ENCODE data around the gene TOX3.

Gene TOX3

DNA sequence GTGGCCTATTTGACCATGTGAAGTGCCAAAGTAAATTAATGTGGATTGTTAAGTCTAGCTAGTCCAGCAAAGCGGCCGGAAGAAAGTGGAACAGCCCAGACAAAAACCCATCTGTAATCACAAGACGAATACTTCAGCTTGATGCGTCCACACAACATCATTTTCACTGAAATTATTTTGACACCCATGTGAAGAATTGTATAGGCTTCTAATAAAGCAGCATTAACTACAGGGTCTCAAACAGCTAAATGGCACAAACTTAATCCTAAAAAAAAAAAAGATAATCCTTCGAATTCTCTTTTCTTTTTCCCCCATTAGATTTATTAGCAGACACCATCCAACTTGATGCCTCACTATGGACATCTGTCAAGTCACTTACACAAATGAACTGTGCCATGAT, 73.8 kb downstream of the TOX3 start:
- no peak for DNase-seq (ENCODE audit: low spot score)
- Mint-ChIP-seq H3K27me3 (ENCODE audit: low read depth) (no peaks in the 10 kb centered on the region), H3K4me1 (ENCODE audit: low read depth) (no peaks in the 10 kb centered on the region), H3K27ac (no peak overlapping the region), H3K4me3 (no peak overlapping the region), H3K9me3 (peaks cover 18% of the 10 kb centered on the region), H3K36me3 (ENCODE audit: low read depth) (no peaks in the 10 kb centered on the region)

DNA sequence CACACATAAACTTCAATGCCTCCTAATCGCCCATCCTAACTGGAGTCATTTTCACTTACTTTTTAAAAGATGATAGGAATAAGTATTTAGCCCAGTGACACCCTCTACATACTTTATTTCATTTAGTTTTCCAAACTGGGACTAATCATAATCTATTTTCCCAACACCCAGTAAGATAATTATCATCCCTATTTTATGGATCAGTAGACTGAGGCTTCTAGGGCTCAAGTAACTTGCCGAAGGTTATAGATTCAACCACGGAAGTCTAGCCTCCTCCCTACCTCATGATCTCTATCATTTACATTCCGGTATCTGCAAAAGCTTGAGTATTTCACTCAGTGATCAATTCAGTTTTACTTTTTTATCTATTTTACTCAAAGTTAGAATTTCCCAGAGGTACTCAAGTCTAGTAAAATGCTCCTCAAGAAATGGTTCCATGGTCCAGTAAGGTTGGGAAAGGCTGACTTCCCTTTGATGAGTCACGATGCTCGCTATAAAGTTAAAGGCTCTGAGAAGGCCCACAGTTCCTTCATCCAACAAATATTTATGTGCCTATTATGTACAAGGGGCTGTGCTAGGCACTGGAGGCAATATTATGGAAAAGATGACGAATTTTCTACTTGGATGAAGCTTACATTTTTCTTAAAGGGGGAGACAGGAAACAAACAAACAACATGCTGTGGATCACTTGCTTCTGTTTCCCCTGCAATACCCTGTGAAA, 75.1 kb downstream of the TOX3 start:
- Mint-ChIP-seq H3K4me1 (ENCODE audit: low read depth) (no peaks in the 10 kb centered on the region), H3K9me3 (peaks cover 18% of the 10 kb centered on the region), H3K36me3 (ENCODE audit: low read depth) (no peaks in the 10 kb centered on the region), H3K4me3 (no peak overlapping the region), H3K27ac (no peak overlapping the region), H3K27me3 (ENCODE audit: low read depth) (no peaks in the 10 kb centered on the region)
- DNase-seq (ENCODE audit: low spot score), result no peak

DNA sequence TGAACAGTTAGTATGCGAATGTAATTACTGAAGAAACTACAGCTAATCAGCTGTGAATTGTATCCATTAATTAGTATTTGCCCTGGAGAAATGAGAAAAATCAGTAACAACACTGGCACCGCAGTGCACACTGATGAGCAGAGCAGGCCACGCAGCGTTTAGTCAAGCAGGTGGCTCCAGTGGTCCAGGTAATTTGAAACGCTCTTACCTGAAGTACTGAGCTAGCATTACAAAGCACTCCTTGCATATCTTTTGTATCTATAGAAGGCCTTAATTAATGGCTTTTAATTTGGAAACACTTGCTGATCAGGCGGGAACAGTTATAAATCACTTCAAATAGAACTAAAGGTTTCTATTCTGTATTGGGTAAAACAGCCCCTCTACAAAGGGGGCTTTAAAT, 76.4 kb downstream of the TOX3 start:
- no peak overlapping the region for H3K4me3 Mint-ChIP-seq
- H3K27me3 Mint-ChIP-seq (ENCODE audit: low read depth), result no peaks in the 10 kb centered on the region
- H3K36me3 Mint-ChIP-seq (ENCODE audit: low read depth), result no peaks in the 10 kb centered on the region
- H3K27ac Mint-ChIP-seq, result no peak overlapping the region
- H3K4me1 Mint-ChIP-seq (ENCODE audit: low read depth), result no peaks in the 10 kb centered on the region
- peaks cover 18% of the 10 kb centered on the region for H3K9me3 Mint-ChIP-seq
- DNase-seq (ENCODE audit: low spot score), result no peak

DNA sequence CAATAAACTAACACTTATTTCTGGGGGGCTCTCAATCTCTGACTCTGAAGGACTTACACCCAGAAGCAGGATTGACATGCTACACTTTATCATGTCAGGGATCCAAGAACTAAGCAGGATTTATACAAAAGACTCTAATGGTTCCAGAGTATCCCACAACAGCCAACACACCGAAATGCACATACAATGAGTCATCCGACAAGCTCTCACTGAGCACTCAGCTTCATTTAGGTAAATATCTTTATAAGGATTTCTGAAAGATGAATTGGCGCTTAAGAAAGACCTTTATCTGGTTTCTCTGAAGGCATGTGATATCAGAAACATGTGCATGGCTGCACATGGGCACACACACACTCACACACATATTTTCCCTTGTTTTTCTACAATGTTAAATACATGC, 77.2 kb downstream of the TOX3 start:
- Mint-ChIP-seq H3K9me3 (peaks cover 12% of the 10 kb centered on the region), H3K27ac (no peak overlapping the region), H3K4me3 (no peak overlapping the region), H3K4me1 (ENCODE audit: low read depth) (no peaks in the 10 kb centered on the region), H3K27me3 (ENCODE audit: low read depth) (no peaks in the 10 kb centered on the region), H3K36me3 (ENCODE audit: low read depth) (no peaks in the 10 kb centered on the region)
- DNase-seq (ENCODE audit: low spot score), result no peak

DNA sequence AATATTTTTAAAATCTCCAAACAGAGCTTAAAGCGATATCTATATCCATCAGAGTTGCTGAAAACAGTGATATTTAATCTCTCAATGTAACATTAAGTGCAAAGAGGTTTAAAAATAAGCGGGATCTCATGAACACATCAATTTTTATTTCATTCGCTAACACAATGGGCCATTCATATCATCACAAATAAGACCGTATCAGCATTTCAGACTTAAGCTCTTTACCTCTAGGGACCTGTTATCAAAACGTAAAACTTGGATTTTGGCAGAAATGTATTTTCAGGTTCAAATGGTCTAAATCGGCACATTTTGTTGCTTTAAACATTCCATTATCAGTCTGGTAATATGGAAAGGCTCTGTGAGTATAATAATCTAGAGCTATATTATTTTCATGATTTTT, 77.9 kb downstream of the TOX3 start:
- H3K9me3 Mint-ChIP-seq, result peaks cover 7% of the 10 kb centered on the region
- DNase-seq (ENCODE audit: low spot score), result no peak
- no peak overlapping the region for H3K27ac Mint-ChIP-seq
- no peak overlapping the region for H3K4me3 Mint-ChIP-seq
- no peaks in the 10 kb centered on the region for H3K36me3 Mint-ChIP-seq (ENCODE audit: low read depth)
- H3K27me3 Mint-ChIP-seq (ENCODE audit: low read depth), result no peaks in the 10 kb centered on the region
- no peaks in the 10 kb centered on the region for H3K4me1 Mint-ChIP-seq (ENCODE audit: low read depth)

DNA sequence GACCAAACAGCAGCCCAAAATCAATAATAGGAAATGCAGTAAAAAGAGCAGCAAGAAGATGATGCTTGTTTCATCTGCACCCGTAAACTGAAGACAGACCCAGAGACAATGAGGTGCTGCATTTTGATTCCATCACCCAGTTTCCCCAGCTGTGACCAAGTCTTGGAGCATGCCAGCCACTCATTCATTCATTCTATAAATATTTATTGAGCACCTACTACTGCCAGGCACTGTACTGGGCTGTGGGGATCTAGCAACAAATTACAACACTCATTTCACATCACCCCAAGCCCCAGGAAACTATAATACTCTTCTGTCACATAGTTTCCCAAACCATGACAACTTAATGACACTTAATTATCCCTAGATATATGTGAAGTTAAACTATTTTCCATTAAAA, 79.2 kb downstream of the TOX3 start:
- no peak for DNase-seq (ENCODE audit: low spot score)
- Mint-ChIP-seq H3K27me3 (ENCODE audit: low read depth) (no peaks in the 10 kb centered on the region), H3K36me3 (ENCODE audit: low read depth) (no peaks in the 10 kb centered on the region), H3K9me3 (no peaks in the 10 kb centered on the region), H3K4me3 (no peak overlapping the region), H3K27ac (no peak overlapping the region), H3K4me1 (ENCODE audit: low read depth) (no peaks in the 10 kb centered on the region)

DNA sequence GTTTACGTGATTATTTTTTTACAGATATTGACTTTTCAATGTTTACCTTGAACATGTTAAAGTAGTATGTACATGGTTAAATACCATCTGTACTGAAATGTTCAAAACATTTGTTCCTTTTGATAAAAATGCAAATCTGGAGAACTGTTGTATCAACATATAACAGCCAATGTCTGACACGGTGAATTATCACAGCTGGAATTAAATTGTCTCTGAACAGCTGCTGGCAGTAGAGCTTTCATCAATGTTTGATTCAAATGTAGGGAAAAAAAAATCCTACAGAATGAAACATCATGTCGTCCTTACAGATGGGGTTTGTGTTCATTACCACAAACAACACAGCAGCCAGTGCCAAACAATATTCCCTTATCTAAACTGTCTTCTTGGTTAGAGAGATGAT, 79.9 kb downstream of the TOX3 start:
- no peak for DNase-seq (ENCODE audit: low spot score)
- H3K27me3 Mint-ChIP-seq (ENCODE audit: low read depth), result no peaks in the 10 kb centered on the region
- H3K27ac Mint-ChIP-seq, result no peak overlapping the region
- H3K4me1 Mint-ChIP-seq (ENCODE audit: low read depth), result no peaks in the 10 kb centered on the region
- no peak overlapping the region for H3K4me3 Mint-ChIP-seq
- H3K9me3 Mint-ChIP-seq, result no peaks in the 10 kb centered on the region
- H3K36me3 Mint-ChIP-seq (ENCODE audit: low read depth), result no peaks in the 10 kb centered on the region

DNA sequence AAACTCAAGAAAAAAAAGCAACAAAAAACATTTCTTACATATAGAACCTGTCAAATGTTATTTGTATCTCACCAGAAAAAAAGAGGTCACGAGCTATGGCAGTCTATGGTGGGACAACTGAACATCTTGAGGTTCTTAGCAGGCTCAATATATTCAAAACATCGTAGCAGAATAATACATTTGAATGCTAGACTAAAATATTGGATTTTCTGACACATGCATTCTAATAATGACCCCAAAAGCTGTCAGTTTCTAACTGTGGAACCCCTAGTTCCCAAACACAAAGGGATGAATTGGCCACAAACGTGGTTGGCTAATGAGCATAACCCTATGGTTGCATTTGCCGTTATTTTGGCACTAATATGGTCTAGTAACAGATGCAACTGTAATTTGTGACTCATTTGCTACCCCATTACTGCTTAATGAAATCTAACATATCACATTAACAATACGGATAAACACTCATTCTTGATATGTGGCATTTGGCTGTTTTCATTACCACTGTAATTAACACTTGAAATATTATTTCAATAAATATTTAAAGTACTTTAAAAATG, 81.2 kb downstream of the TOX3 start:
- DNase-seq (ENCODE audit: low spot score), result no peak
- Mint-ChIP-seq H3K4me3 (no peak overlapping the region), H3K4me1 (ENCODE audit: low read depth) (no peaks in the 10 kb centered on the region), H3K36me3 (ENCODE audit: low read depth) (no peaks in the 10 kb centered on the region), H3K9me3 (no peaks in the 10 kb centered on the region), H3K27me3 (ENCODE audit: low read depth) (no peaks in the 10 kb centered on the region), H3K27ac (no peak overlapping the region)

DNA sequence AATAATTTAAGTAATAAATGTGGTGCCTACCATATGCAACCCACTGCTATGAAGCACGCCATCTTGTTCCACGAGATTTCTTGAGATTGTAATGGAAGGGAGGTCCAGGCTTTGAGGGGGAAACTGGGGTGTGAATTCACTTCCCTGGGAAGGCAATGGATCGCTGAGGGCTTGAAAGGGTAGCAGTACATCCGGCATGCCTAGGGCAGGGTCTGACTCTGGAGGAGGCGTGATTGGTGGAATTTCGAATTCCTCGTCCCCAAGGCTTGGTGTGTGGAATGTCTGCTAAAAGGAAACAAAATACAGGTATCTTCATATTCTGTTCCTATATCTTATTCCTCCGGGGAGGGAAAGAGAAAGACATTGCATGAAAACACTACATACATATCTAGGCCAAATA, 83.0 kb downstream of the TOX3 start:
- no peak for DNase-seq (ENCODE audit: low spot score)
- Mint-ChIP-seq H3K4me3 (no peak overlapping the region), H3K9me3 (peaks cover 4% of the 10 kb centered on the region), H3K4me1 (ENCODE audit: low read depth) (no peaks in the 10 kb centered on the region), H3K27me3 (ENCODE audit: low read depth) (no peaks in the 10 kb centered on the region), H3K36me3 (ENCODE audit: low read depth) (no peaks in the 10 kb centered on the region), H3K27ac (no peak overlapping the region)

DNA sequence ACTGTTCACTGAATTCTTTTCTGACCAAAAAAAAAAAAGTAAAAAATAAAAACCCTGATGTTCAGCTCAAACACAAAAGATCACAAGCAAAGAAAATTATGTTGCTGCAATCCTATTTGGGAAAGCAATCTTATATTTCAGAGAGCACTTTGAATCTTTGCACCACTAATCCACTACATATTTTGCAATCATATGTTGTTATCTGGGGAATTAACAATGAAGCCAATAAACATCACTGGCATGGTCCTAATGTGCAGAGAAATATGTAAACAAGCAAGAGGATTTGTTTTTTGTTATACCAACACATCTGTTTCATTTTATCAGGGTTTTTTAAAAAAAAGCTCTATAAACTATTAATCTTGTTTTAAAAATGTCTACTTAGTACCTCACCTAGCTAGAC, 84.1 kb downstream of the TOX3 start:
- H3K27ac Mint-ChIP-seq, result no peak overlapping the region
- no peaks in the 10 kb centered on the region for H3K27me3 Mint-ChIP-seq (ENCODE audit: low read depth)
- no peak for DNase-seq (ENCODE audit: low spot score)
- no peaks in the 10 kb centered on the region for H3K36me3 Mint-ChIP-seq (ENCODE audit: low read depth)
- no peaks in the 10 kb centered on the region for H3K4me1 Mint-ChIP-seq (ENCODE audit: low read depth)
- H3K4me3 Mint-ChIP-seq, result no peak overlapping the region
- H3K9me3 Mint-ChIP-seq, result peaks cover 4% of the 10 kb centered on the region

DNA sequence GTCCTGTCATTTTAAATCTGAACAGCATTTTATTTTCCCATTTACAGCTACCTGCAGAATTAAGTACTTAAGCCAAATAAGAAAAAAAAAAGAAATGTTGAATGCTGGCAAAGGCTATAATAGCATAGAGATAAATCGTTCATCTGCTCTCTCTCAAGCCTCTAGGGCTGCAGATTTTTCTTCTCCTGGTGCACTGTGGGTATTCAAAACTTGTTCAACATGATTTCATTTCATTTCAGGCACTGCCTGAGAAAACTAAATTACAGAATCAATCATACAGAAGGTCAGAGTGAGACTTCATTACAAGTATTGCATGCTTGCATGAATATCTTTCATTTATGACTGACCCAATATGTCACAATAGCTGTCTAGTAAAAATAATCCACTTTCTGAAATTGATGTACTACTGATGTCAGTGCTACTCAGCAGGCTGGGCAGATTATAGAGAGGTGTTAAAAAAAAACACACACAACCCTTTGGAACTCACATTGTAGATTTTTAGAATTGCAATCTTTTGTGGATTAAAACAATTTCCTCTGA, 86.2 kb downstream of the TOX3 start:
- Mint-ChIP-seq H3K36me3 (ENCODE audit: low read depth) (no peaks in the 10 kb centered on the region), H3K27ac (no peak overlapping the region), H3K4me1 (ENCODE audit: low read depth) (no peaks in the 10 kb centered on the region), H3K9me3 (peaks cover 4% of the 10 kb centered on the region), H3K27me3 (ENCODE audit: low read depth) (no peaks in the 10 kb centered on the region), H3K4me3 (no peak overlapping the region)
- DNase-seq (ENCODE audit: low spot score), result no peak

DNA sequence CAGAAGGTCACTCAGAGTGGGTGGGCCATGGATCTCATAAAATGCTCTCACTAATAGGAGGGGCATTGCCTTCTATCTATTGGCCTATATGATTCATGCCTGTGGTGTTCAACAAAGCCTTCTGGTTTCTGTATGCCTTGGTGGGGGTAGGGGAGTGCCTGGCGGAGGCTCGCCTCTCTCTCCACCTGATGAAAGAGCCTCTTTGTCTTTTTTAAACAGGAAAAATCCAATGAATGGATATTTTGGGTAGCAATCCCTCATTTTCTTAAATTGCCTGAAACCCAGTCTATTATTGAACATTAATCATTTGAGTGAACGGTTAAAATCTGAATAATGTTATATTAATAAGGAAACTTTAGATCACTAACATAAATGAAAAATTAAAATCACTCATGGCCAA, 90.6 kb downstream of the TOX3 start:
- H3K27ac Mint-ChIP-seq, result no peak overlapping the region
- no peaks in the 10 kb centered on the region for H3K36me3 Mint-ChIP-seq (ENCODE audit: low read depth)
- no peaks in the 10 kb centered on the region for H3K4me1 Mint-ChIP-seq (ENCODE audit: low read depth)
- no peak overlapping the region for H3K4me3 Mint-ChIP-seq
- H3K27me3 Mint-ChIP-seq (ENCODE audit: low read depth), result no peaks in the 10 kb centered on the region
- DNase-seq (ENCODE audit: low spot score), result no peak
- H3K9me3 Mint-ChIP-seq, result peaks cover 4% of the 10 kb centered on the region

DNA sequence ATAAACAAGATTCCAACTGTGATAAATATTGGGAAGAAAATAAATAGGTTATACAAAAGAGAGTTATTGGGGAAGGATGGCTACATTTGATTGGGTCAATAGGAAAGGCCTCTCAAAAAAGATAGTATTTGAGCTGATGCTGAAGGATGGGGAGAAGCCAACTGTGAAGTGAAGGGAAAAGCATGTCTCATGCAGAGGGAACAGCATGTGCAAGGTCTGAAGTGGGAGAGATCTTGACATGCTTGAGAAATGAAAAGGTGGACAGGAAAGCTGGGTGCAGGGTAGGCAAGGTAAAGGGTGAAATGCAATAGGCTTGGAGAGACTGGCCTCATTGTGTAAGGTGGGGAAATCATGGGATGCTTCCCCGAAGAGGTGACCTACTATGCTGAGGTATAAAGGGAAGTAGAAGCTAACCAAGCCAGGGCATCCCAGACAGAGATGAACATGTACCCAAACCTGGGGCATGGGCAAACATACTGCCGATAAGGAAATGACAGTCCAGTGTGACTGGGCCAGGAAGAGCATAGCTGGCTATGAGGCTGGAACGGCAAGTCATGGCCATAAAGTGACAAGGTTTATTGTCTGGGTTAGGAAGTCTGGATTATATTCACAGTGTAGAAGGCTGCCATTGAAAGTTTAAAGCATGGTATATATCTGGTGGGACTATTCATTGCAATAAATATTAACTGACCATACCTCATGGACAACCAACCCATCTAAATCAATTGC, 91.2 kb downstream of the TOX3 start:
- H3K27ac Mint-ChIP-seq, result no peak overlapping the region
- no peaks in the 10 kb centered on the region for H3K4me1 Mint-ChIP-seq (ENCODE audit: low read depth)
- H3K4me3 Mint-ChIP-seq, result no peak overlapping the region
- no peaks in the 10 kb centered on the region for H3K36me3 Mint-ChIP-seq (ENCODE audit: low read depth)
- no peak for DNase-seq (ENCODE audit: low spot score)
- H3K27me3 Mint-ChIP-seq (ENCODE audit: low read depth), result no peaks in the 10 kb centered on the region
- peaks cover 4% of the 10 kb centered on the region for H3K9me3 Mint-ChIP-seq

DNA sequence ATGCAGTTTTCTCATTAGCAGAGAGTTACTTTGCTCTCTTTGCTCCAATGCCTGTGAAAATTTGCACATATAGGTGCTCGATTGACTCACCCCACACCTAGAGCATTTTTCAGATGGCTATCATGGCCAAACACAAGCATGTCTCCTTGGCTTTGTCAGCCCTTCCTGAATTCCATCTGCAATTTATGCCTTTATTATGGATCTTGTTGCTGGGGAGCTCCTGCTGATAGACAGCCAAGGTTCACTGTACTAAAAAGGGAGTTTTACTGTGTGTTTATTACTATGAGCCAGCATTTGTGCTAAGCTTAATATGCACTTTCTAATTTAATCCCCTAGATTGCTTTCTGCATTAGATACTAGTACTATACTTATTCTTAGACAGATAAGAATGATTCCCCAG, 93.3 kb downstream of the TOX3 start:
- no peaks in the 10 kb centered on the region for H3K27me3 Mint-ChIP-seq (ENCODE audit: low read depth)
- no peaks in the 10 kb centered on the region for H3K4me1 Mint-ChIP-seq (ENCODE audit: low read depth)
- H3K27ac Mint-ChIP-seq, result no peak overlapping the region
- H3K9me3 Mint-ChIP-seq, result peaks cover 8% of the 10 kb centered on the region
- DNase-seq (ENCODE audit: low spot score), result no peak
- no peaks in the 10 kb centered on the region for H3K36me3 Mint-ChIP-seq (ENCODE audit: low read depth)
- no peak overlapping the region for H3K4me3 Mint-ChIP-seq

Measured in T-helper 2 cell treated with Interferon-gamma antibody and Interleukin-4, amounts not matched to agents 5 μg/mL and 100 μg/mL, for 36 hours (primary cell).